ENCODE measurements around the gene DPPA3.

DNA sequence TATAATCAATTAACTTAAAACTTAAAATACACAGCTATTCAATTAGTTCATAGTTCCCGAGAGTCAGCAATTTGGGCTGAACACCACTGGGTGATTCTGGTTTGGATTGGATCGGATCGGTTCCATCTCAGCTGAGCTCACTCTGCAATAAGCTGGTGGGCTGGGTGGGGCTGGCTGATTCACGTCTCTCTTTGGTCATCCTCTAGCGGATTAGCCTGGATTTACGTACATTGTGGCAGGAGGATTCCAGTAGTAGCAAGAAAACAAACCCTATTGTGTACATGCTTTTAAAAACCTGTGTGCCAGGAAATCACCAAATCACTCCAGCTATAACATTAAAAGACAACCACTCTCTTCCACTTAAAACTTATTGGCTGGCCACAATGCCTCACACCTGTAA is 39.1 kb downstream of the DPPA3 start:
- TF ChIP-seq, protein P1, sequence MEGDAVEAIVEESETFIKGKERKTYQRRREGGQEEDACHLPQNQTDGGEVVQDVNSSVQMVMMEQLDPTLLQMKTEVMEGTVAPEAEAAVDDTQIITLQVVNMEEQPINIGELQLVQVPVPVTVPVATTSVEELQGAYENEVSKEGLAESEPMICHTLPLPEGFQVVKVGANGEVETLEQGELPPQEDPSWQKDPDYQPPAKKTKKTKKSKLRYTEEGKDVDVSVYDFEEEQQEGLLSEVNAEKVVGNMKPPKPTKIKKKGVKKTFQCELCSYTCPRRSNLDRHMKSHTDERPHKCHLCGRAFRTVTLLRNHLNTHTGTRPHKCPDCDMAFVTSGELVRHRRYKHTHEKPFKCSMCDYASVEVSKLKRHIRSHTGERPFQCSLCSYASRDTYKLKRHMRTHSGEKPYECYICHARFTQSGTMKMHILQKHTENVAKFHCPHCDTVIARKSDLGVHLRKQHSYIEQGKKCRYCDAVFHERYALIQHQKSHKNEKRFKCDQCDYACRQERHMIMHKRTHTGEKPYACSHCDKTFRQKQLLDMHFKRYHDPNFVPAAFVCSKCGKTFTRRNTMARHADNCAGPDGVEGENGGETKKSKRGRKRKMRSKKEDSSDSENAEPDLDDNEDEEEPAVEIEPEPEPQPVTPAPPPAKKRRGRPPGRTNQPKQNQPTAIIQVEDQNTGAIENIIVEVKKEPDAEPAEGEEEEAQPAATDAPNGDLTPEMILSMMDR (IDR thresholded peaks at IDR 0.05; ENCODE audit: insufficient read depth, low read depth, low read length) = no peak
- no peak for TF ChIP-seq EZH2 (IDR thresholded peaks at IDR 0.05; ENCODE audit: insufficient read depth, low read length)
